Measurements from ENCODE around the gene ALDOB. TPM values are rescaled to one million over a fixed set of nuclear protein-coding genes. Genes with fewer than 3 reads are reported as not detected.
A peak's percentile ranks its signal among the peaks of the same experiment; 100 is the strongest.

Gene ALDOB
- total and polyA plus RNA-seq, 2 of the 13 experiments (the other 11 are each of a cell fraction or from before 2014, with no cell fraction given): 0.29 to 0.97 TPM

DNA sequence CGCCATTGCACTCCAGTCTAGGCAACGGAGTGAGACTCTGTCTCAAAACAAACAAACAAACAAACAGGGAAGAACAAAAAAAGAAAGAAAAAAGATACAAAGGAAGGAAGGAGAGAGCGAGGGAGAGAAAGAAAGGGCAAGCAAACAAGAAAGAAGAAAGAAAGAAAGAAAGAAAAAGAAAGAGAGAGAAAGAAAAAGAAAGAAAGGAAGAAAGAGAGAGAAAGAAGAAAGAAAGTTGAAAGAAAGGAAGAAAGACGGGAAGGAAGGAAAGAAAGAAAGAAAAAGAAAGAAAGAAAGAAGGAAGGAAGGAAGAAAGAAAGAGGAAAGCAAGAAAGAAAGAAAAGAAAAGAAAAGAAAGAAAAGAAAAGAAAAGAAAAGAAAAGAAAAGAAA, 13.1 kb upstream of the ALDOB start:
- FAIRE-seq (no peak), DNase-seq (ENCODE audit: low spot score) (no peak), ATAC-seq (no peak)
- CTCF ChIA-PET (ENCODE audit: low intra/inter-chr PET ratio, low total read pairs): no interaction called here
- H3K4me3 ChIP-seq (replicated peaks in 1 of 3; ENCODE audit: insufficient read depth in 1 of 3, low read depth in 2 of 3, low read length in 3 of 3): no peak overlapping the region
- H3K27ac ChIP-seq (ENCODE audit: extremely low read length, insufficient read depth, low read length): no peak overlapping the region
- H4K20me1 ChIP-seq (ENCODE audit: insufficient read depth, low read length): no peaks in the 10 kb centered on the region
- peaks cover 36% of the 10 kb centered on the region for H3K9me3 ChIP-seq (ENCODE audit: low read length)
- H3K27me3 ChIP-seq (ENCODE audit: control insufficient read depth in 1 of 2, insufficient read depth in 2 of 2, low read length in 2 of 2): no peaks in the 10 kb centered on the region
- H3K36me3 ChIP-seq (replicated peaks in 1 of 2; ENCODE audit: control insufficient read depth in 1 of 2, insufficient read depth in 2 of 2, low read length in 2 of 2): no peaks in the 10 kb centered on the region
- H3K4me1 ChIP-seq (ENCODE audit: insufficient read depth, low read length): peaks cover 42% of the 10 kb centered on the region
- H3K4me2 ChIP-seq (ENCODE audit: low read depth, low read length): no peak overlapping the region
- no TSS peak for BruUV-seq (replicated peaks)
- H3K79me2 ChIP-seq (ENCODE audit: insufficient read depth, low read length): no peaks in the 10 kb centered on the region
- H2AFZ ChIP-seq (ENCODE audit: low read length): no peak overlapping the region
- intact Hi-C loops (cut with micrococcal nuclease; ENCODE audit: unreplicated experiment) (no loop called here), in situ Hi-C loops (cut with HindIII; ENCODE audit: extremely low pct_ligation_motif_present, low pct_unique_long_range_greater_than_20kb) (no loop called here)
- no peak for TF ChIP-seq KDM3A (CRISPR knock-in tag; IDR thresholded peaks at IDR 0.05; ENCODE audit: low read depth)
- no peak for TF ChIP-seq ZNF775 (CRISPR knock-in tag; IDR thresholded peaks at IDR 0.05; ENCODE audit: borderline replicate concordance)
- no peak for TF ChIP-seq FOXK1 (CRISPR knock-in tag; IDR thresholded peaks at IDR 0.05; ENCODE audit: borderline replicate concordance, low read depth)
- TF ChIP-seq NBN (conservative IDR thresholded peaks at IDR 0.05): 0 out of 2 replicates have a peak, but pooled peaks have one; percentile 74
- no peak for TF ChIP-seq KLF6 (CRISPR knock-in tag; IDR thresholded peaks at IDR 0.05)
- TF ChIP-seq, protein P1, sequence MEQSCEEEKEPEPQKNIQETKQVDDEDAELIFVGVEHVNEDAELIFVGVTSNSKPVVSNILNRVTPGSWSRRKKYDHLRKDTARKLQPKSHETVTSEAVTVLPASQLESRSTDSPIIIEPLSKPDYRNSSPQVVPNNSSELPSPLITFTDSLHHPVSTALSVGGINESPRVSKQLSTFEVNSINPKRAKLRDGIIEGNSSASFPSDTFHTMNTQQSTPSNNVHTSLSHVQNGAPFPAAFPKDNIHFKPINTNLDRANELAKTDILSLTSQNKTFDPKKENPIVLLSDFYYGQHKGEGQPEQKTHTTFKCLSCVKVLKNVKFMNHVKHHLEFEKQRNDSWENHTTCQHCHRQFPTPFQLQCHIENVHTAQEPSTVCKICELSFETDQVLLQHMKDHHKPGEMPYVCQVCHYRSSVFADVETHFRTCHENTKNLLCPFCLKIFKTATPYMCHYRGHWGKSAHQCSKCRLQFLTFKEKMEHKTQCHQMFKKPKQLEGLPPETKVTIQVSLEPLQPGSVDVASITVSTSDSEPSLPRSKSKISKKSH (CRISPR knock-in tag; IDR thresholded peaks at IDR 0.05; ENCODE audit: borderline replicate concordance): no peak
- no peak for TF ChIP-seq TCF7 (IDR thresholded peaks at IDR 0.05; ENCODE audit: low read depth)
- no peak for TF ChIP-seq SIX4 (CRISPR knock-in tag; IDR thresholded peaks at IDR 0.05)
- TF ChIP-seq, protein P2, sequence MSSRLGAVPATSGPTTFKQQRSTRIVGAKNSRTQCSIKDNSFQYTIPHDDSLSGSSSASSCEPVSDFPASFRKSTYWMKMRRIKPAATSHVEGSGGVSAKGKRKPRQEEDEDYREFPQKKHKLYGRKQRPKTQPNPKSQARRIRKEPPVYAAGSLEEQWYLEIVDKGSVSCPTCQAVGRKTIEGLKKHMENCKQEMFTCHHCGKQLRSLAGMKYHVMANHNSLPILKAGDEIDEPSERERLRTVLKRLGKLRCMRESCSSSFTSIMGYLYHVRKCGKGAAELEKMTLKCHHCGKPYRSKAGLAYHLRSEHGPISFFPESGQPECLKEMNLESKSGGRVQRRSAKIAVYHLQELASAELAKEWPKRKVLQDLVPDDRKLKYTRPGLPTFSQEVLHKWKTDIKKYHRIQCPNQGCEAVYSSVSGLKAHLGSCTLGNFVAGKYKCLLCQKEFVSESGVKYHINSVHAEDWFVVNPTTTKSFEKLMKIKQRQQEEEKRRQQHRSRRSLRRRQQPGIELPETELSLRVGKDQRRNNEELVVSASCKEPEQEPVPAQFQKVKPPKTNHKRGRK (CRISPR knock-in tag; IDR thresholded peaks at IDR 0.05): peak; percentile 85; the same call in 1 of the 2 replicates
- TF ChIP-seq RARA (CRISPR knock-in tag; IDR thresholded peaks at IDR 0.05): no peak
- TF ChIP-seq TBL1XR1 (IDR thresholded peaks at IDR 0.05; ENCODE audit: borderline replicate concordance, low read length, partially characterized antibody): no peak
- POLR2A ChIA-PET: no interaction called here
- H3K9ac ChIP-seq (ENCODE audit: insufficient read depth, low read depth, low read length): no peak overlapping the region
- WGBS (ENCODE audit: low lambda C conversion rate): 93% methylated on average over 4 of the region's 4 CpGs
